Body of pancreas (tissue), 4 donors: Measurements from ENCODE around the gene B3GAT1. TPM values are rescaled to one million over a fixed set of nuclear protein-coding genes. Genes with fewer than 3 reads are reported as not detected.

ENCODE experiments used
- ATAC-seq: fragments of 150-250 bp; one replicate; pipeline ENCODE4 v1.9.1; 2016
- DNase-seq, 4 donors: peaks; one replicate each; pipeline ENCODE4 v3.0.0-alpha.2; 2019
- H3K27ac ChIP-seq, 4 donors: fragments of 200-600 bp; sonication (generic); 1 replicate in 3 of 4; 2 replicates in 1 of 4; pipeline versions ENCODE4 v1.5.1 to v1.6.1; 2016 to 2019; ENCODE audit warnings: mild to moderate bottlenecking in 1 of 4, mixed read lengths in 1 of 4, moderate library complexity in 1 of 4
- H3K27me3 ChIP-seq, 2 donors: fragments of 200-600 bp; sonication (generic); one replicate each; pipeline ENCODE4 v1.6.0; 2016; ENCODE audit warnings: mild to moderate bottlenecking in 1 of 2
- H3K36me3 ChIP-seq, 2 donors: fragments of 200-600 bp; sonication (generic); replicated peaks in 1 of 2; 2 replicates each; pipeline ENCODE4 v1.5.1; 2016; ENCODE audit warnings: low read depth in 2 of 2; ENCODE audit not compliant: insufficient read depth in 1 of 2
- H3K4me1 ChIP-seq: fragments of 200-600 bp; sonication (generic); one replicate; pipeline ENCODE4 v1.6.0; 2016
- H3K4me3 ChIP-seq, 2 donors: fragments of 200-600 bp; sonication (generic); 1 replicate in 1 of 2; 2 replicates in 1 of 2; pipeline ENCODE4 v1.5.1; 2016 to 2019
- H3K9me3 ChIP-seq, 3 donors: fragments of 200-600 bp; sonication (generic); 1 replicate in 2 of 3; 2 replicates in 1 of 3; pipeline ENCODE4 v1.5.1; 2016
- POLR2A ChIP-seq, 3 donors: fragments of 450-650 bp; IDR thresholded peaks; one replicate each; pipeline ENCODE4 v1.6.1; 2016; ENCODE audit warnings: antibody characterized with exemption in 3 of 3, mild to moderate bottlenecking in 2 of 3
- WGBS, 2 donors: methylation state at CpG; one replicate each; pipeline ENCODE4 v1.1.5; 2017; 5-methylcytosine and 5-hydroxymethylcytosine counted together
- intact Hi-C: fragments of 100-400 bp; cut with DNase I; formaldehyde crosslinking; loops from one replicate; pipeline ENCODE4 v1.15.1; 2023
- total RNA-seq, 2 donors: library from RNA; depleted of rRNA; stranded (reverse); fragments of >200 nt; gene quantifications; one replicate each; pipeline ENCODE4 v1.1.0, GENCODE V29; 2016
- TF ChIP-seq, protein P1 (sequence below), 7 experiments: fragments of 450-650 bp in 4 of 7; fragments of 200-600 bp in 3 of 7; sonication (generic) in 3 of 7; IDR thresholded peaks; one replicate each; pipeline ENCODE4 v1.5.1; 2016 to 2019; ENCODE audit warnings: antibody characterized with exemption in 7 of 7

Gene B3GAT1
- total RNA-seq, 2 donors from 2014 or later: under 0.01 TPM; not detected in 1

DNA sequence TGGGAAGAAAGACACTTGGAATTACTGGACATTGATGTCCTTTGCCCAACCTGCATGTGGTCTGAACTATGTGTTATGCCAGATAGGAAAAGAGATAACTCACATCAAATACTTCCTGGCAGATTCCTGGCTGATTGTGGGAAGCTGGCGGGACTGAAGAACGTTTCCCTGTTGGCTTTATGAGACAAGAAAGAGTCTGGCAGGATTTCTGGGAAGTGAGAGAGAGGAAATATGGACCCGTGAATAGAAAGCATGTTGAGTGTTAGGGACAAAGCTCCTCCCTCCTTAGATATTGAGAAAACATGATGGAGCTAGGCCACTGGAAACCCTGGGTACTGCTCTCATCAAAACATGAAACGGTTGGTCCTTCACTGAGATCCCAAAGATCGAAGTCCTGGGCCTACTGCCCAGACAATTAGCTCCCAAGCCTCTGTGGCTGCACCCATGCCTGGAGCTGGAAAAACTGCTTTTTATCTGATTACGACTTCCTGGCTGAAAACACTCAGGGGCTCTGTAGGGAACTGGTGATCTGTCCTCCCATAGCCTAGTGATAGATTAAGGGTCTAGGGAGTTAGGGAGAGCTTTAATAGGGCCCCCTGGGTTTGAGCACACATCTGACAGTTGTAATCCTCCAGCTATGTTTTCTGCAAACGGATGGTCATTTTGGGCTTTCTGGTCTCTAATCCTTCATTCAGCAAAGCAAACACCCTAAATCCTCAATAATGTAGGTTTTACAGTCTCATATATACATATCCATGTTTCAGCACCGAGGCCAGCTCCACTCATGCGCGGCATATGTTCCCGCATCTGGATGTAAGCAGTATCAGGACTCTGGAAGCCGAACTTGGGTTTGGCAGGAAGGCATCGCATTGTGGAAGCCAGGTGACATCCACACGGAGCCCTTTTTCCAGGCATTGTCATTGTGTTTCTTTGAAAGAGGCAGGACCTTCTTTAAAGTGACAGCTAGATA is 6.1 kb upstream of the B3GAT1 start:
- Histone ChIP-seq H3K4me3 (no peak overlapping the region), H3K4me1 (no peaks in the 10 kb centered on the region), H3K36me3 (no peaks in the 10 kb centered on the region), H3K27me3 (no peaks in the 10 kb centered on the region), H3K9me3 (no peaks in the 10 kb centered on the region), H3K27ac (no peak overlapping the region)
- TF ChIP-seq, protein P1, sequence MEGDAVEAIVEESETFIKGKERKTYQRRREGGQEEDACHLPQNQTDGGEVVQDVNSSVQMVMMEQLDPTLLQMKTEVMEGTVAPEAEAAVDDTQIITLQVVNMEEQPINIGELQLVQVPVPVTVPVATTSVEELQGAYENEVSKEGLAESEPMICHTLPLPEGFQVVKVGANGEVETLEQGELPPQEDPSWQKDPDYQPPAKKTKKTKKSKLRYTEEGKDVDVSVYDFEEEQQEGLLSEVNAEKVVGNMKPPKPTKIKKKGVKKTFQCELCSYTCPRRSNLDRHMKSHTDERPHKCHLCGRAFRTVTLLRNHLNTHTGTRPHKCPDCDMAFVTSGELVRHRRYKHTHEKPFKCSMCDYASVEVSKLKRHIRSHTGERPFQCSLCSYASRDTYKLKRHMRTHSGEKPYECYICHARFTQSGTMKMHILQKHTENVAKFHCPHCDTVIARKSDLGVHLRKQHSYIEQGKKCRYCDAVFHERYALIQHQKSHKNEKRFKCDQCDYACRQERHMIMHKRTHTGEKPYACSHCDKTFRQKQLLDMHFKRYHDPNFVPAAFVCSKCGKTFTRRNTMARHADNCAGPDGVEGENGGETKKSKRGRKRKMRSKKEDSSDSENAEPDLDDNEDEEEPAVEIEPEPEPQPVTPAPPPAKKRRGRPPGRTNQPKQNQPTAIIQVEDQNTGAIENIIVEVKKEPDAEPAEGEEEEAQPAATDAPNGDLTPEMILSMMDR (IDR thresholded peaks at IDR 0.05): no peak
- no peak for TF ChIP-seq POLR2A (IDR thresholded peaks at IDR 0.05)
- peak in 1 of 4 donors; percentile 16 for DNase-seq
- WGBS, 2 donors: 36 to 37% methylated on average over 14 of the region's 14 CpGs
- ATAC-seq: no peak
- intact Hi-C loops: no loop called here

DNA sequence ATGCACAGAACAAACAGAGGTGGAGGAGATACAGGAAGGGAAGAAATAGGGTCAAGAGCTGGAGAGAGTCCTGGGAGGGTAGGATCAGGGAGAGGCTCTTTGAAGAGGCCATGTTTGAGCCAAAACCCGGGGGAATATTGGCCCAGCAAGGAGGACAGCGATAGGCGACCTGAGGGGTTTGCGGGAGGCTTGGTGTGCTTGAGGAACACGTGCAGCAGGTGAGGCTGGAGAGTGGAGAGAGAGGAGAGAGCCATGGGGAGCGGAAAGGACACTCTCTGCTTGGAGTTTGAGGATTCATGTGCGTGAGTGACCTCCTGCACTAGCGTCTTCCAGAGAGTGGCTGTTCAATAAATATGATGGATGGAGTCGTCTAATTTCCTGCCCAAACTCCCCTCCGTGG is 4.7 kb upstream of the B3GAT1 start:
- no peaks in the 10 kb centered on the region for H3K27me3 ChIP-seq

DNA sequence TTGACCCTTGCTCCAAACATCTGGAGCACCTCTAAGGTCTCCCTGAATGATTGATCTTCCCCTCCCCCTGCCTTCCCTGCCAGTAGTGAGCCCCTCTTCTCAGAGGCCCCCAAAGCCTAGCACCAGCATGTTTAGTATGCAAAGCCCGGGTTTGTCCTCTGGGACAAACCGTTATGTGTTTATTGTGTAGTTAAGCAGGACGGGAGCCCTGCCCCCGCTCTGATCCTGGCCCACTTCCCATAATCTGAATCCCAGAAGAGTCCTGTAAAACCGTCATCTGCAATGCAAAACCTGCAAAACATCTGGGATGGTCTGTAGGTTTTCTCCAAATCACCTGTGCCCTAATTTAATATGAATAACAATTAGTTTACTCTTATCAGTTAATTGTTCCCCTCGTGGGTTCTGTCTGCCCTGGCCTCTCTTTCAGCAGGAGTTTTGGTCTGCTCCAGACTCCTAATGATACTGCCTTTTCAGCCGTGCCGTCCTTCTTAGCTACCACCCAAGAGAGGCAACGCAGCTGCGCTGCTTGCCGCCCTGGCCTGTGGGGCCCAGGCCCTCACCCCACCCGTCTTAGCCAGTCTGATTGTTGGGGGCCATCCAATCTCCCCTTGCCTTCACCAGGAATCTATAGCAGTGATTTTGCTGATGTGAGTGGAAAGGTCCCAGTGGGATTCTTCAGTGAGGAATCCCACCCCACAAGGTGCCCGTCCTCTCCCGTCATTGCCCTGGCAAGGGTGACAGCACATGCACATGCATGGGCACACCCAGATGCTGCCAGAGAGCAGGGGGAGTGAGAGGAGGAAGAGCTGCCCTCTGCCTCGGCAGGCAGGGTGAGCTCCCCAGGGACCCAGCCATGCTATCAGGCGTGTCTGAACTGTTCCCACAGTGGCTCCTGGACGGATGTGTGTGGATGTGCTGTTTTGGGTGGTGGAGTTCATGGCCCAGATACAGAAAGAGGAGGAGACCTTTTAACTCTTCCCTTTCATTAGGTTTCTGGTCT is 3.0 kb upstream of the B3GAT1 start:
- 25 to 27% methylated on average over 16 to 17 of the region's 17 CpGs for WGBS, 2 donors
- no peak for TF ChIP-seq POLR2A (IDR thresholded peaks at IDR 0.05)
- TF ChIP-seq, protein P1 (IDR thresholded peaks at IDR 0.05): no peak
- DNase-seq (no peak), ATAC-seq (no peak)
- Histone ChIP-seq H3K27me3 (no peaks in the 10 kb centered on the region), H3K27ac (no peak overlapping the region), H3K36me3 (no peaks in the 10 kb centered on the region), H3K4me3 (no peak overlapping the region), H3K9me3 (no peaks in the 10 kb centered on the region), H3K4me1 (peaks cover 13% of the 10 kb centered on the region)
- intact Hi-C loops: no loop called here

More for the DNA sequence above, 4.7 kb upstream of the B3GAT1 start:
- TF ChIP-seq, protein P1 (IDR thresholded peaks at IDR 0.05): no peak
- TF ChIP-seq POLR2A (IDR thresholded peaks at IDR 0.05): no peak
- Histone ChIP-seq H3K4me3 (no peak overlapping the region), H3K27ac (no peak overlapping the region), H3K4me1 (peaks cover 7% of the 10 kb centered on the region), H3K36me3 (no peaks in the 10 kb centered on the region), H3K9me3 (no peaks in the 10 kb centered on the region)
- intact Hi-C loops: no loop called here
- ATAC-seq: no peak
- 53 to 55% methylated on average over 10 of the region's 10 CpGs for WGBS, 2 donors
- no peak for DNase-seq

DNA sequence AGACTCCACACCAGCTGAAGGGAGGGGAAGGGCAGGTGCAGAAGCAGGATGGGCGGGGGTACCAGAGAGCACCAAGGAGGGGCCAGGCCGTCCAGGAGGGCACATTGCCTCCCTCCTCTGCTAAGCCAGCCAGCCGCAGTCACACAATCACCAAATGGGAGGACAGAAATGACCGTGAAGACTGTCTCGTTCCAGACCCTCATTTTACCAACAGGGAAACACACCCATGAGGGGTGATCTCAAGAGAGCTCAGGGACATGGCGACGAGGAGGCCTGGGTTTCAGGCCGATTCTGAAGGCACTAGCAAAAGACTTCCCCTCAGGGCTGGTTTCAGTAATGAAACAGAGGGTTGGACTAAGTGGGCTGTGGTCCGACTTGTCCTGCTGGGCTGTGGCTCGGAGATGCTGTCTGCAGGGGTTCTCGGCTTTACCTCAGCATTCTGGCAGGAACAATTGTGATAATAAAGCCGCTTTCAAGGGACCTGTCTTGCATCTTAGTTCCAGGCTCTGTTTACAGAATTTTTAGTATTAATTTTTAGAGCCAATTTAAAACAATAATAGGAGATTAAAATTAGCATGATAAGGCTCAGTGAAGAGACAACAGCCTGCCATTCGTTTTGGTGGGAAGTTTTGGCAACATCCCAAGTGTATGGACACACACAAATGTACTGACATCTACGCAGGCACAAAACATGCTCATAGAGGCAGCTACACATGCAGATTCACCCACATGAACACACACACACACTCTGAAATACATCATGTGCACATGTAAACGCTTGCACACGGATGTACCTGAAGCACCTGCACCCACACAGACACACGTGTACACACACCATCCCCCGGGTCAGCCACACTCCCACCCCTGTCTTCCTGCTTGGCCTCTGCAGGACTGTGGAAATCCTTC is 2.0 kb upstream of the B3GAT1 start:
- WGBS, 2 donors: 29 to 35% methylated on average over 15 to 18 of the region's 18 CpGs
- Histone ChIP-seq H3K27ac (no peak overlapping the region), H3K36me3 (no peaks in the 10 kb centered on the region), H3K4me1 (peaks cover 13% of the 10 kb centered on the region), H3K4me3 (no peak overlapping the region), H3K27me3 (no peaks in the 10 kb centered on the region), H3K9me3 (no peaks in the 10 kb centered on the region)
- TF ChIP-seq POLR2A (IDR thresholded peaks at IDR 0.05): no peak
- TF ChIP-seq, protein P1 (IDR thresholded peaks at IDR 0.05): no peak
- no peak for DNase-seq
- intact Hi-C loops: no loop called here
- ATAC-seq: no peak
